GM12878 (cell line): ENCODE results near the gene SORCS2.

Experiments used
- CEBPB ChIP-seq, 2 experiments: fragments of 150-350 bp in 1 of 2; IDR thresholded peaks; 2 replicates each; pipeline ENCODE4 v1.6.1; 2012 to 2014; ENCODE audit warnings: low read depth in 2 of 2, low read length in 2 of 2, borderline replicate concordance in 1 of 2, inconsistent platforms in 1 of 2
- POLR2A ChIP-seq: IDR thresholded peaks from 2 replicates; pipeline ENCODE4 v1.6.1; 2011; ENCODE audit warnings: low read depth, mild to moderate bottlenecking, low read length
- ZNF24 ChIP-seq: fragments of 450-650 bp; IDR thresholded peaks from 2 replicates; pipeline ENCODE4 v1.6.1; 2017; ENCODE audit warnings: antibody characterized with exemption, mild to moderate bottlenecking
- ZNF274 ChIP-seq: IDR thresholded peaks from one replicate; pipeline ENCODE4 v1.8.0; 2011; ENCODE audit not compliant: insufficient read length, insufficient read depth

GRCh38 chr4:7353846-7354610 is 161.7 kb downstream of the SORCS2 start:
- TF ChIP-seq ZNF24 (no peak), ZNF274 (no peak), CEBPB (IDR thresholded peaks at IDR 0.05; ENCODE audit: borderline replicate concordance in 1 of 2, low read depth in 2 of 2, low read length in 2 of 2) (no peak), POLR2A (no peak)
